HG03520 (cell line): ENCODE measurements around the gene STUM.
"Not testable (repeated sequence)": the region's sequence is repeated elsewhere in the genome, so short reads cannot be mapped to it uniquely, and the experiment has no call there.

Experiments
- ATAC-seq: cut with Tn5 transposase; IDR thresholded peaks from one replicate; pipeline ENCODE4 v1.9.1; 2021; ENCODE audit warnings: mild to moderate bottlenecking, moderate library complexity; ENCODE audit not compliant: unreplicated experiment

STUM gene

GRCh38 chr1:226548256-226549093 is at the start of gene STUM:
Gene STUM, plus strand, starts transcription at chr1:226548764. Its CDS starts 141 bp downstream, at chr1:226548905.
- no peak for ATAC-seq

DNA sequence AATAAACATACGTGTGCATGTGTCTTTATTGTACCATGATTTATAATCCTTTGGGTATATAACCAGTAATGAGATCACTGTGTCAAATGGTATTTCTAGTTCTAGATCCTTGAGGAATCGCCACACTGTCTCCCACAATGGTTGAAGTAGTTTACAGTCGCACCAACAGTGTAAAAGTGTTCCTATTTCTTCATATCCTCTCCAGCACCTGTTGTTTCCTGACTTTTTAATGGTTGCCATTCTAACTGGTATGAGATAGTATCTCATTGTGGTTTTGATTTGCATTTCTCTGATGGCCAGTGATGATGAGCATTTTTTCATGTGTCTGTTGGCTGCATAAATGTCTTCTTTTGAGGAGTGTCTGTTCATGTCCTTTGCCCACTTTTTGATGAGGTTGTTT is 48.9 kb upstream of the STUM start:
- not testable (repeated sequence) for ATAC-seq

DNA sequence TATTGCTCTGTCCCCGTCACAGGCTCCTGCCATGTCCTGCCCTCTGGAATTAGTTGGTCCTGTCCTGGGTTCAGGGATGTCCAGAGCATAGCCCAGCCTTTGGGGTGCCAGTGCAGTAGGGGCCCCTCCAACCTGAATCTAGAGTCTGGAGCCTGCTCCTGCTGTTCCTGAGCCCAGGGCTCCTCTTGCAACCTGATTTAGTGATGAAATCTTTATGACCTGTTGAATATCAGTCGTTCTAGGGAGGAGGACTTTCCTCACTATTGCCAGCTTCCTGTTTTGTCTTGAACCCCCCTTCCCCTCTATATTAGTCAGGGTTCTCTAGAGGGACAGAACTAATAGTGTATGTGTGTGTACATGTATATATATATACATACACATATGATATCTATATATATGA is 42.5 kb upstream of the STUM start:
- no peak for ATAC-seq

DNA sequence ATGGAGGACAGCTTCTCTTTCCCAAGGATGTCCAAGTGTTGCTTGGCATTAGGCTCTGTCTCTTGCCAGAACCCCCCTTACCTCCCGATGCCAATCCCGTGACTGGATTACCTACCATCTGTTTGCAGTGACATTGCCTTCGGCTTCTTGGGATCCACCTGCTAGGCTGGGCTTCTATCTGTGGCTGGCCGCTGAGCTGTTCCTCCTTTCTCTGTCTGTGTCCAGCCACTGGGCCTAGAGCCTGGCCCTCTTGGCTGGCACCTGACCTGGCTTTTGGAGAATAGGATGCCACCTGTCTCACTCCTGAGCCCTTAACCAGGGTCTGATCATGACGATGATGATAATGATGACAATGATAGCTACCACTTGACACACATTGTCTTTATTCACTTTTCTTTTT is 41.6 kb upstream of the STUM start:
- no peak for ATAC-seq

- no peak for ATAC-seq
Observed at GRCh38 chr1:226510453-226510852, 38.1 kb upstream of the STUM start.

DNA sequence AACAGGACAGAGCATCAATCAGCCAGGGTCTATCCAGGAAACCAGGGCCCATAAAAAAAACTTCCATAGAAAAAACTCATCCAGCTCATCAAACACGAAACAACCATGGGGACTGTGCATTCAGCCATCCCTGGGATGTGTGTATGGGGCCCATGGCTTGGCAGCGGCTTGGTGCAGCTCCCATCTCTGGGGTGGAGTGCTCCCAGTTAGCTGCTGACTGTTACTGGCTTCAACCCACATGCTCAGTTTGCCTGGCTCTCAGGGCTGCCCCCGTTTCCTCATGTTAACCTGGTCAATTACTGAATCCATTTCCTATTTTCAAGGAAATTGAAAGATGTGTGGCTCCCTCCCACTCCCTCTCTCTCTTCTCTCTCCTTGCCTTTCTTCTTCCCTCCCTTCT is 37.3 kb upstream of the STUM start:
- ATAC-seq = no peak

- no peak for ATAC-seq
Observed at GRCh38 chr1:226512076-226512728, 36.4 kb upstream of the STUM start.

- no peak for ATAC-seq
Observed at GRCh38 chr1:226518375-226518774, 30.2 kb upstream of the STUM start.

- ATAC-seq = no peak
Observed at GRCh38 chr1:226519135-226519534, 29.4 kb upstream of the STUM start.

DNA sequence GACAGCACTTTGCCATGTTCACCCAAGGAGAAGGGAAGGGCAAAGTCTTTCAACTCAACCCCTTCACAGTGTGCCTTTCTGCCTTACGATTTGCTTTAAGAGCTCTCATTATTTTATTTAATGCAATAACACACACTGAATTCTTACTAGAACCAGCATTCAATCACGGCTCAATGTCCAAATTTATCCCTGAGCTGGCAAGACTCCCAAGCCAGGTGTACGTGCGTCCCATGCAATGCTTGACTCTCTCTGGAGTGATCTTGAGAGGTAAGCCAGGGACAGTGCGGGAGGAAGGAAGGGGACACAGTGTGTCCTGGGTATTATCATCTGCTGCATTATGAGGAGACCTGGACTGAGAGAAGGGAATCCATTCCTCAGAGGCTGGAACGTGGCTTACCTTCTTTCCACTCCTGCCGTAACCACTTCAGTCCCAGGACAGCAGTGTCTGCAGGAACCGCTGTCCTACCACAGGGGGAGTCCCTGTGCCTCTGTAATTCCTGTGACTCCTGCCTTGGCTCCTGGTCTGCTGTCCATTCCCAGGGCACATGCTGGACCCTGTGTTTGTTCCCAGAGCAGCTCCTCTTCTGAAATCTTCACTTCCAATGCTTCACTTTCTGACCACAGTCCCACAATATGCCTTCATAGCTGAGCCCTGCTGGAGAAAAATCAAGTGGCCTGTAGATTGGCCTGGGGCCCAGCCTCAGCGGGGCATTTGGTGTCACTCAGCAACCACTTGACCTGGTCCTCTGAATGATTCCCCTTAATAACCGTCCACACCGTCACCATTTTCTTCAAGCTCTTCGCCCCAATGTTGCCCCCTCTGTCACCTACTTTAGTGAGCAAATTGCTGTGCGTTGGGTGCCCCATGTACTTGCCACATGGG is 28.6 kb upstream of the STUM start:
- ATAC-seq = no peak

DNA sequence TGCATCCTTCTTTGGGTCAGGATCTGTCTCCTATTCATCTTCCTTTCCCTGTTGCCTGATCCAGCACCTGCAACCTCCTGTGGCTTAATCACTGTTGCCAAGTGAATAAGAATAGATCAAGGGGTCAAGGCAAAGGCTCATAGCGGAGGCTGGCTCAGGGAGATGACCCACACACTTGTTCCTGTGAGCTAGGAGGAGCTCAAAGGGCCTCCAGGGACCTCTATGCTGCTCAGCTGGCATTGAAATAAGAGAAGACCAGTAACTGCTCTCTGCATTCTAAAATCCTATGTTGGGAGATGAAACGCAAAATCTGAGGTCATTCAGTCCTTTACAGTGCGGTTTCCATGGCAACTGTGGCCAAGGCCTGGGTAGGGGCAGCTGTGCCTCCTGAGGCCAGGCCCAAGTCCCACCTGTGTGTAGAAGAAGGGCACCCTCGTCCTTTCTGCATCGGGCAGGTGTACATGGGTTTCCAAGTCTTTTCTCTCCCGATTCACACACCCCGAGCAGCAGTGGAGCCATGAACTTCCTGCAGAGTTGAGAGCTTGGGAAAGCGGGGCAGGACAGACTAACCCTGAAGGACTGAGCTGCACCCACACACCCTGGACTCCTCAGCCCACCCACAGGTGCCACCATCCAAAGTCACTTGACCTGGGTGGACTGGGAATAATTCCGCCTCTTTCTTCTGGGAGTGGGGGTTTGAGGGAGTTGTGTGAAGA is 27.8 kb upstream of the STUM start:
- ATAC-seq = no peak

DNA sequence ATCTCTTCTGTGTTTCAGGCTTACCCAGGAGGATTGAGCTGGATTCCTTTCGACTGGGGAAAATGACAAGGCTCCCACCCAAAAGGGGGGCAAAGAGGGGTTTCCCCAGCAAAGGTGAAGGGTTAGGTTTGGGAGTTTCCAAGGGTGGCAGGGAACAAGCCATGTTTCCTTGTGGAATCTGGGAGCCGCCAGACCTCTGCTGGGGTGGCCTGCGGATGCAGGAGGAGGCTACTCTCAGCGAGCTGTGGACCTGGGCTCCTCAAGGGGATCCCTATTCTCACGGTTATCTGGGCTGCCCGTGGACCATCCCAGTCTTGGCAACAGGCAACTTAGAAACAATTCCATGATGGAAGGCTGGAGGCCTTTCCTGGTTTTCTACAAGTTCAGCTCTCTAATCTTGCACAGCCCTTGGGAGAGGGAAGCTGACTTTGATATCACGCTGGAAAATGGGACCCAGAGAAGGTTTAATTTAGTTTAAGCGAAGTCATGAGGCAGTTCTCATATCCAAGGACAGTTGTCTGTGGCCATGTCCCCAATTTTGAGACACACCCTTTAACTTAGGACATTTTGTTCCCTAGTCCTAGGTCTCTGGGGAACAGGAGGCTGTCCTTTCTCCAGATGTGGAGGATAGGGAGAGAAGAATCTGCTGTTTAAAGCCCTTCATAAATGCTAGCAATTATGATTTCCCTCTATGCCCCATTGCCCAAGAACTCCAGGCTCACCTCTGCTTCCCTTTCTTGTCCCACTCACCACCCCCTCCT is 24.7 kb upstream of the STUM start:
- ATAC-seq = no peak

DNA sequence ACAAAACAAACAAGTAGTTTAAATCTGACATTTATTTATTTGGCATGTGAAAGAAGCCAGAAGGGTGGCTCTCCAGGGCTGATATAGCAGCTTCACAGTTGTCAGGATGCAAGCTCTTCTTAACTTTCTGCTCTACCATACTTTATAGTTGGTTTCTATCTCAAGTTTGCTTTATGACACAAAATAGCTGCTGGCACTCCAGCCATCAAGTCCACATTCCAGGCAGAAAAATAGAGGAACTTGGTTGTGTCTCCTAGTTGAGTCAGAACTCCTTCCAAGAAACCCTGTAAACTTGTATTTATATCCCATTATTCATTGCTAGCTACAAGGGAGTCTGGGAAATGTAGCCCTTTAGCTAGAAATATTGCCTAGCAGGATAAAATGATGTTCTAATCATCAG is 24.0 kb upstream of the STUM start:
- no peak for ATAC-seq

- no peak for ATAC-seq
Observed at GRCh38 chr1:226525750-226526149, 22.8 kb upstream of the STUM start.

DNA sequence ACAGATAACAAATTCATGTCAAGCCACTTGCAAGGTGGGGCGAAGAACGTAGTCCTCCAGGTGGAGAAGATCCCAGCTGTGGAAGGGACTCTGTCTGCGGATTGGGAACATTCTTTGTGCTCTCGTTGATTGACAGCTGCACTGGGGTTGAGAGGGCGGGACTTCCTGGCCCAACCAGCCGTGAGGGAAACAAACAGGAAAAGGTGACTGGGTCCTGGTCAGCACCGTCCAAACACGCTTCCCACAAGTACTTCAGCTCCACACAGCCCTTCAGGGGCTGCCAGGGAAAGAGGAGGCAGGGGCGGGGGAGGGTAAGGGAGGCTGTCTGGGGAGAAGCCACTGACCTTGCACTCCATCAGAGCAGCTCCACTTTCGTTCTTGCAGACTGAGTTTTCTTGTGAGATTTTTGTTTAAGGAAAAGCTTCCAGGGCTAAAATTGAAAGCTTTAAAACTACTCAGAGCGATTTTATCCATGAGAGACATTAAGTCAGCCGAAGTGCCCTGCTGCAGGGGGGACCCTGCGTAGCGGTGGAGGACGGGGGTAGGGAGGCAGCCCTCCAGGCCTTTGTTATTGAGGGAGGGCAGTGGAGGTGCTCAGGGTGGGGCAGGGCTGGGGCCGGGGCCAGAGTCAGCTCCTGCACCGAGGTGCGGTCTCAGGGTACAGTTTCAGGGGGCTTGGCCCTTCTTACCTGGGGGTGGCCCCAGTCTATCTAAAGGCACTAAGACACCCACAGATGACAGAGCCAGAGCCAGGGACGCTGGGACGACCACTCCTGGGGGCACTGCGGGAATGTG is 21.6 kb upstream of the STUM start:
- no peak for ATAC-seq

DNA sequence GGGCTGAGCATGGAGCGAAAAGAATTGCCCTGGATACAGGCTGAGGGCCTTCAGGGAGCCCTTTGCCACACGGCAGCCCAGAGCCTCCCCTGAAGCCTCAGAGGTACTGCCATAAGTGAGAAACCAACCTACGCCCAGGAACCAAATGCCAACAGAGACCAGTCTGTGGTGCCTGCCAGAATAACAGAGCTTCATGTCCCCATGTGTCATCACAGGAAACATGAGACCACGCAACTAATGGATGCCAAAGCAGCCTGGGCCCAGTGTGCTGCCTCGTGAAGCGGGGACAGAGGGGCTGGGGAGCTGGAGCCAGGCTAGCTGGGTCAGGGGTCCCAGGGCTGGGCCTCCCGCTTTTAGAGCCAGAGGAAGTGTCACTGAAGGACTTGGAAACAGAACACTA is 18.7 kb upstream of the STUM start:
- no peak for ATAC-seq

- ATAC-seq = no peak
Observed at GRCh38 chr1:226530591-226530990, 18.0 kb upstream of the STUM start.

GRCh38 chr1:226531360-226532093 is 17.0 kb upstream of the STUM start:
- ATAC-seq = no peak

DNA sequence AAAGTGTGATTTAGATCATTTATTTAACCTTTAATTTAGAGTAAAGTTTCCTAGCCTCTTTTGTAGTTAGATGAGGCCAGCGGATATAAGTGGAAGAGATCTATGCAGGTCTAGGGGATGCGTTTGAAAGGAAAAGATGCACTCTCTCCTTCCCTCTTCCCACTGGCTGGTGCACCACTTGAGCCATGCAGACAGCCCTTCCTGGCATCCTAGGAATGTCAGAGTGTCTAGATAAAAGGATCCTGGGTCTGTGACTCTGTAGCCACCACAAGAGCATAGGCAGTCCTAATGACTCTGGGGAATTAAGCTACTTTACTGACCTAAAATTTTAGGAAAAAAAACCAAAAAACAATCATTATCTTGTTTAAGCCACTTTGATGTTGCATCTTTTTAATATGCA is 16.0 kb upstream of the STUM start:
- no peak for ATAC-seq
